Measurements from ENCODE around the gene ABCA13. TPM values are rescaled to one million over a fixed set of nuclear protein-coding genes. Genes with fewer than 3 reads are reported as not detected.

Gene ABCA13
- total RNA-seq: under 1 TPM in 2 of 4 donors, not detected in 2; 0.19 to 0.33 TPM

GRCh38 chr7:48171202-48171601 lies at the start of gene ABCA13:
ABCA13 (plus strand) TSS chr7:48171458; CDS start chr7:48171484, 26 bp downstream.
- TF ChIP-seq CTCF (IDR thresholded peaks at IDR 0.05; ENCODE audit: low read depth): no peak

GRCh38 chr7:48126037-48126436 lies 45.2 kb upstream of the ABCA13 start:
- no peak for TF ChIP-seq CTCF (IDR thresholded peaks at IDR 0.05; ENCODE audit: low read depth)

- no peak for TF ChIP-seq CTCF (IDR thresholded peaks at IDR 0.05; ENCODE audit: low read depth)
These were observed 40.6 kb upstream of the ABCA13 start for GRCh38 chr7:48130658-48131108.

- TF ChIP-seq CTCF (IDR thresholded peaks at IDR 0.05; ENCODE audit: low read depth): no peak
These were observed 38.5 kb upstream of the ABCA13 start for GRCh38 chr7:48132792-48133191.

- TF ChIP-seq CTCF (IDR thresholded peaks at IDR 0.05; ENCODE audit: low read depth): no peak
These were observed 31.8 kb upstream of the ABCA13 start for GRCh38 chr7:48139459-48139858.

GRCh38 chr7:48140001-48140681 lies 31.1 kb upstream of the ABCA13 start:
- no peak for TF ChIP-seq CTCF (IDR thresholded peaks at IDR 0.05; ENCODE audit: low read depth)

- no peak for TF ChIP-seq CTCF (IDR thresholded peaks at IDR 0.05; ENCODE audit: low read depth)
These were observed 29.7 kb upstream of the ABCA13 start for GRCh38 chr7:48141521-48141920.
